GM23338 (cell line): Measurements from ENCODE around the gene XXYLT1. TPM values are rescaled to one million over a fixed set of nuclear protein-coding genes. Genes with fewer than 3 reads are reported as not detected.

Experiments
- ATAC-seq: fragments of 200-7000 bp; cut with Tn5 transposase; 3 replicates; pipeline ENCODE4 v1.9.1; 2020
- DNase-seq: peaks from one replicate; pipeline ENCODE4 v3.0.0-alpha.2; 2015; ENCODE audit warnings: low spot score
- H2AFZ ChIP-seq: fragments of 200-600 bp; sonication (generic); 2 replicates; pipeline ENCODE4 v1.8.0; 2016; ENCODE audit warnings: antibody characterized with exemption, mild to moderate bottlenecking, moderate library complexity
- H3F3A ChIP-seq: fragments of 200-600 bp; sonication (generic); replicated peaks from 2 replicates; pipeline ENCODE4 v1.8.0; 2017; ENCODE audit warnings: antibody characterized with exemption, mixed run types, low read depth
- H3K27ac ChIP-seq: fragments of 200-600 bp; sonication (generic); 2 replicates; pipeline ENCODE4 v1.6.1; 2016; ENCODE audit warnings: low read depth
- H3K27me3 ChIP-seq: fragments of 200-600 bp; sonication (generic); 2 replicates; pipeline ENCODE4 v1.8.0; 2016; ENCODE audit warnings: mild to moderate bottlenecking, mixed run types, moderate library complexity; ENCODE audit not compliant: insufficient read depth
- H3K36me3 ChIP-seq: fragments of 200-600 bp; sonication (generic); 2 replicates; pipeline ENCODE4 v1.8.0; 2016; ENCODE audit warnings: mild to moderate bottlenecking; ENCODE audit not compliant: insufficient read depth
- H3K4me1 ChIP-seq: fragments of 200-600 bp; sonication (generic); 2 replicates; pipeline ENCODE4 v1.8.0; 2016; ENCODE audit warnings: mild to moderate bottlenecking, moderate library complexity; ENCODE audit not compliant: insufficient read depth
- H3K4me2 ChIP-seq: fragments of 200-600 bp; sonication (generic); 2 replicates; pipeline ENCODE4 v1.7.1; 2017; ENCODE audit warnings: mixed run types
- H3K4me3 ChIP-seq: fragments of 200-600 bp; sonication (generic); 2 replicates; pipeline ENCODE4 v1.6.1; 2016; ENCODE audit warnings: mixed run types
- H3K79me2 ChIP-seq: fragments of 200-600 bp; sonication (generic); replicated peaks from 2 replicates; pipeline ENCODE4 v1.8.0; 2017; ENCODE audit warnings: mild to moderate bottlenecking; ENCODE audit not compliant: insufficient read depth
- H3K9me2 ChIP-seq: fragments of 200-600 bp; sonication (generic); 2 replicates; pipeline ENCODE4 v1.8.0; 2017; ENCODE audit not compliant: insufficient read depth
- H4K20me1 ChIP-seq: fragments of 200-600 bp; sonication (generic); replicated peaks from 2 replicates; pipeline ENCODE4 v1.8.0; 2017; ENCODE audit warnings: mild to moderate bottlenecking; ENCODE audit not compliant: insufficient read depth
- H3K27ac Mint-ChIP-seq: 2 replicates; pipeline ENCODE4 v1.8.0; 2020; ENCODE audit warnings: inconsistent platforms, mild to moderate bottlenecking, moderate library complexity, mixed read lengths
- H3K27me3 Mint-ChIP-seq: 3 replicates; pipeline ENCODE4 v1.8.0; 2022; ENCODE audit warnings: low read depth, mild to moderate bottlenecking, moderate library complexity, mixed read lengths, inconsistent platforms; ENCODE audit not compliant: insufficient read depth, poor library complexity
- H3K36me3 Mint-ChIP-seq: 3 replicates; pipeline ENCODE4 v1.8.0; 2021; ENCODE audit warnings: low read depth, mild to moderate bottlenecking, inconsistent platforms, moderate library complexity, mixed read lengths
- H3K4me1 Mint-ChIP-seq: 3 replicates; pipeline ENCODE4 v1.8.0; 2020; ENCODE audit warnings: mild to moderate bottlenecking, inconsistent platforms, mixed read lengths
- H3K4me3 Mint-ChIP-seq: 3 replicates; pipeline ENCODE4 v1.8.0; 2021; ENCODE audit warnings: moderate library complexity, mild to moderate bottlenecking, inconsistent platforms, mixed read lengths
- H3K9me3 Mint-ChIP-seq: 3 replicates; pipeline ENCODE4 v1.8.0; 2020; ENCODE audit warnings: moderate library complexity, mild to moderate bottlenecking, inconsistent platforms, mixed read lengths
- CREB1 ChIP-seq: fragments of 250-450 bp; sonication (Bioruptor Pico); IDR thresholded peaks from 2 replicates; pipeline ENCODE4 v1.5.0; 2020; ENCODE audit warnings: low read depth, mild to moderate bottlenecking, moderate library complexity
- EZH2 ChIP-seq: fragments of 200-600 bp; sonication (generic); IDR thresholded peaks from one replicate; pipeline ENCODE4 v1.8.0; 2017; ENCODE audit warnings: antibody characterized with exemption, mild to moderate bottlenecking, low read depth; ENCODE audit not compliant: unreplicated experiment
- EZH2phosphoT487 ChIP-seq: fragments of 200-600 bp; sonication (generic); IDR thresholded peaks from one replicate; pipeline ENCODE4 v1.8.1; 2018; ENCODE audit warnings: antibody characterized with exemption; ENCODE audit not compliant: unreplicated experiment
- JUNB ChIP-seq: IDR thresholded peaks from one replicate; pipeline ENCODE4 v1.6.1; 2016; ENCODE audit warnings: antibody characterized with exemption; ENCODE audit not compliant: unreplicated experiment
- NANOG ChIP-seq: IDR thresholded peaks from 2 replicates; pipeline ENCODE4 v1.6.1; 2016; ENCODE audit warnings: antibody characterized with exemption, borderline replicate concordance
- POLR2AphosphoS5 ChIP-seq: IDR thresholded peaks from 2 replicates; pipeline ENCODE4 v1.6.1; 2016; ENCODE audit warnings: antibody characterized with exemption, low read depth
- STAT1 ChIP-seq: IDR thresholded peaks from one replicate; pipeline ENCODE4 v1.6.1; 2016; ENCODE audit warnings: antibody characterized with exemption; ENCODE audit not compliant: unreplicated experiment
- ZNF114 ChIP-seq: fragments of 250-450 bp; sonication (Bioruptor Pico); IDR thresholded peaks from 2 replicates; pipeline ENCODE4 v1.5.0; 2020; ENCODE audit warnings: mild to moderate bottlenecking, moderate library complexity
- ZNF331 ChIP-seq: fragments of 250-450 bp; sonication (Bioruptor Pico); IDR thresholded peaks from 2 replicates; pipeline ENCODE4 v1.5.0; 2020; ENCODE audit warnings: low read depth, mild to moderate bottlenecking, moderate library complexity
- polyA plus RNA-seq: library from polyadenylated mRNA; unstranded; fragments of >200 nt; fragmentation: Nextera tagmentation; extraction: Ambion mirVana; gene quantifications from 2 replicates; pipeline ENCODE4 v1.2.1, GENCODE V29; 2016
- total RNA-seq: library from RNA; depleted of rRNA; stranded (reverse); fragments of >200 nt; shearing (Covaris generic); gene quantifications from 2 replicates; pipeline ENCODE4 v1.2.3, GENCODE V29; 2014
- TF ChIP-seq, protein P1 (sequence below): IDR thresholded peaks from 2 replicates; pipeline ENCODE4 v1.6.1; 2016; ENCODE audit warnings: antibody characterized with exemption
- TF ChIP-seq, protein P2 (sequence below): fragments of 250-450 bp; sonication (Bioruptor Pico); IDR thresholded peaks from 2 replicates; pipeline ENCODE4 v1.5.0; 2020; ENCODE audit warnings: mild to moderate bottlenecking, moderate library complexity
- TF ChIP-seq, protein P3 (sequence below), 2 experiments: fragments of 200-600 bp in 1 of 2; sonication (generic) in 1 of 2; conservative IDR thresholded peaks; 2 replicates each; pipeline versions ENCODE4 v1.5.1 to v1.6.1; 2016 to 2017; ENCODE audit warnings: antibody characterized with exemption in 2 of 2, low read depth in 2 of 2, mild to moderate bottlenecking in 2 of 2, moderate library complexity in 1 of 2
- TF ChIP-seq, protein P4 (sequence below): IDR thresholded peaks from one replicate; pipeline ENCODE4 v1.6.1; 2018; ENCODE audit warnings: antibody characterized with exemption; ENCODE audit not compliant: unreplicated experiment

Gene XXYLT1
- total and polyA plus RNA-seq, 2 experiments from 2014 or later, result 13.5 to 34.8 TPM

DNA sequence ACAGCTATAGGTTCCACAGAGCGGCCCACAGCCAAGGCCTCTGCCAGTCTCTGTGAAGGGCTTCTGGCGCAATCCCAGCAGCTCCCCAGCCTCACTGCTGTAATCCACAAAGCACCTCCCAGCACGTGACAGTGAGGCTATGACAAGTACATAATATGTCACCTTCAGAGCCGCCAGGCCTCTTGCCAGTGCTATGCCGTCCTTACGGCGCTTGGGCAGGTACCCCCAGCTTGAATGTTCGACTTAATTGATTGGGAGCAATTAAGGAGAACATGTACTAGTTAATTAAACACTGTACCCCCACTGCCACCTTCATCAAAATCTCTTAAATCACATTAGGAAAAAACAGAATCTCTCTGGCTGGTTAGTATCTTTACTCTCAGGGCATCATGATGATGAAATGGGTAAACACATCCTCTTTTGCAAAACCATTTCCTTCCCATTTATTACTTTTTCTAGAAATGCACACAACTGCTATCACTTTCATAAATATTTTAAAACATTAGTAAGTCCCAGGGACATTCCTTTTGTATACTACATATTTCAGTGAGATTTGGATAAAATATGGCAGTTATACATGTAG is 169.9 kb downstream of the XXYLT1 start:
- Histone ChIP-seq H3K27ac (no peak overlapping the region), H2AFZ (no peak overlapping the region), H3K9me2 (no peaks in the 10 kb centered on the region), H4K20me1 (peaks cover 5% of the 10 kb centered on the region), H3F3A (no peaks in the 10 kb centered on the region), H3K27me3 (no peaks in the 10 kb centered on the region), H3K4me3 (no peak overlapping the region), H3K36me3 (no peaks in the 10 kb centered on the region), H3K4me1 (peaks cover 6% of the 10 kb centered on the region; the same call in 1 of the 2 replicates), H3K4me2 (no peak overlapping the region), H3K79me2 (peaks cover 4% of the 10 kb centered on the region; the same call in 1 of the 2 replicates)
- Mint-ChIP-seq H3K36me3 (peaks cover 5% of the 10 kb centered on the region; the same call in 2 of the 3 replicates), H3K4me1 (peaks cover 26% of the 10 kb centered on the region), H3K27me3 (peaks cover 11% of the 10 kb centered on the region), H3K9me3 (no peaks in the 10 kb centered on the region), H3K27ac (peak overlapping the region; percentile 0; the same call in 1 of the 2 replicates), H3K4me3 (no peak overlapping the region)
- ATAC-seq (no peak), DNase-seq (no peak)
- TF ChIP-seq CREB1 (CRISPR knock-in tag) (no peak), ZNF114 (CRISPR knock-in tag) (no peak), ZNF331 (CRISPR knock-in tag) (no peak), STAT1 (no peak), EZH2phosphoT487 (no peak), JUNB (no peak), NANOG (no peak), POLR2AphosphoS5 (no peak), EZH2 (no peak)
- TF ChIP-seq, protein P1, sequence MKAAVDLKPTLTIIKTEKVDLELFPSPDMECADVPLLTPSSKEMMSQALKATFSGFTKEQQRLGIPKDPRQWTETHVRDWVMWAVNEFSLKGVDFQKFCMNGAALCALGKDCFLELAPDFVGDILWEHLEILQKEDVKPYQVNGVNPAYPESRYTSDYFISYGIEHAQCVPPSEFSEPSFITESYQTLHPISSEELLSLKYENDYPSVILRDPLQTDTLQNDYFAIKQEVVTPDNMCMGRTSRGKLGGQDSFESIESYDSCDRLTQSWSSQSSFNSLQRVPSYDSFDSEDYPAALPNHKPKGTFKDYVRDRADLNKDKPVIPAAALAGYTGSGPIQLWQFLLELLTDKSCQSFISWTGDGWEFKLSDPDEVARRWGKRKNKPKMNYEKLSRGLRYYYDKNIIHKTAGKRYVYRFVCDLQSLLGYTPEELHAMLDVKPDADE, result no peak
- TF ChIP-seq, protein P2, sequence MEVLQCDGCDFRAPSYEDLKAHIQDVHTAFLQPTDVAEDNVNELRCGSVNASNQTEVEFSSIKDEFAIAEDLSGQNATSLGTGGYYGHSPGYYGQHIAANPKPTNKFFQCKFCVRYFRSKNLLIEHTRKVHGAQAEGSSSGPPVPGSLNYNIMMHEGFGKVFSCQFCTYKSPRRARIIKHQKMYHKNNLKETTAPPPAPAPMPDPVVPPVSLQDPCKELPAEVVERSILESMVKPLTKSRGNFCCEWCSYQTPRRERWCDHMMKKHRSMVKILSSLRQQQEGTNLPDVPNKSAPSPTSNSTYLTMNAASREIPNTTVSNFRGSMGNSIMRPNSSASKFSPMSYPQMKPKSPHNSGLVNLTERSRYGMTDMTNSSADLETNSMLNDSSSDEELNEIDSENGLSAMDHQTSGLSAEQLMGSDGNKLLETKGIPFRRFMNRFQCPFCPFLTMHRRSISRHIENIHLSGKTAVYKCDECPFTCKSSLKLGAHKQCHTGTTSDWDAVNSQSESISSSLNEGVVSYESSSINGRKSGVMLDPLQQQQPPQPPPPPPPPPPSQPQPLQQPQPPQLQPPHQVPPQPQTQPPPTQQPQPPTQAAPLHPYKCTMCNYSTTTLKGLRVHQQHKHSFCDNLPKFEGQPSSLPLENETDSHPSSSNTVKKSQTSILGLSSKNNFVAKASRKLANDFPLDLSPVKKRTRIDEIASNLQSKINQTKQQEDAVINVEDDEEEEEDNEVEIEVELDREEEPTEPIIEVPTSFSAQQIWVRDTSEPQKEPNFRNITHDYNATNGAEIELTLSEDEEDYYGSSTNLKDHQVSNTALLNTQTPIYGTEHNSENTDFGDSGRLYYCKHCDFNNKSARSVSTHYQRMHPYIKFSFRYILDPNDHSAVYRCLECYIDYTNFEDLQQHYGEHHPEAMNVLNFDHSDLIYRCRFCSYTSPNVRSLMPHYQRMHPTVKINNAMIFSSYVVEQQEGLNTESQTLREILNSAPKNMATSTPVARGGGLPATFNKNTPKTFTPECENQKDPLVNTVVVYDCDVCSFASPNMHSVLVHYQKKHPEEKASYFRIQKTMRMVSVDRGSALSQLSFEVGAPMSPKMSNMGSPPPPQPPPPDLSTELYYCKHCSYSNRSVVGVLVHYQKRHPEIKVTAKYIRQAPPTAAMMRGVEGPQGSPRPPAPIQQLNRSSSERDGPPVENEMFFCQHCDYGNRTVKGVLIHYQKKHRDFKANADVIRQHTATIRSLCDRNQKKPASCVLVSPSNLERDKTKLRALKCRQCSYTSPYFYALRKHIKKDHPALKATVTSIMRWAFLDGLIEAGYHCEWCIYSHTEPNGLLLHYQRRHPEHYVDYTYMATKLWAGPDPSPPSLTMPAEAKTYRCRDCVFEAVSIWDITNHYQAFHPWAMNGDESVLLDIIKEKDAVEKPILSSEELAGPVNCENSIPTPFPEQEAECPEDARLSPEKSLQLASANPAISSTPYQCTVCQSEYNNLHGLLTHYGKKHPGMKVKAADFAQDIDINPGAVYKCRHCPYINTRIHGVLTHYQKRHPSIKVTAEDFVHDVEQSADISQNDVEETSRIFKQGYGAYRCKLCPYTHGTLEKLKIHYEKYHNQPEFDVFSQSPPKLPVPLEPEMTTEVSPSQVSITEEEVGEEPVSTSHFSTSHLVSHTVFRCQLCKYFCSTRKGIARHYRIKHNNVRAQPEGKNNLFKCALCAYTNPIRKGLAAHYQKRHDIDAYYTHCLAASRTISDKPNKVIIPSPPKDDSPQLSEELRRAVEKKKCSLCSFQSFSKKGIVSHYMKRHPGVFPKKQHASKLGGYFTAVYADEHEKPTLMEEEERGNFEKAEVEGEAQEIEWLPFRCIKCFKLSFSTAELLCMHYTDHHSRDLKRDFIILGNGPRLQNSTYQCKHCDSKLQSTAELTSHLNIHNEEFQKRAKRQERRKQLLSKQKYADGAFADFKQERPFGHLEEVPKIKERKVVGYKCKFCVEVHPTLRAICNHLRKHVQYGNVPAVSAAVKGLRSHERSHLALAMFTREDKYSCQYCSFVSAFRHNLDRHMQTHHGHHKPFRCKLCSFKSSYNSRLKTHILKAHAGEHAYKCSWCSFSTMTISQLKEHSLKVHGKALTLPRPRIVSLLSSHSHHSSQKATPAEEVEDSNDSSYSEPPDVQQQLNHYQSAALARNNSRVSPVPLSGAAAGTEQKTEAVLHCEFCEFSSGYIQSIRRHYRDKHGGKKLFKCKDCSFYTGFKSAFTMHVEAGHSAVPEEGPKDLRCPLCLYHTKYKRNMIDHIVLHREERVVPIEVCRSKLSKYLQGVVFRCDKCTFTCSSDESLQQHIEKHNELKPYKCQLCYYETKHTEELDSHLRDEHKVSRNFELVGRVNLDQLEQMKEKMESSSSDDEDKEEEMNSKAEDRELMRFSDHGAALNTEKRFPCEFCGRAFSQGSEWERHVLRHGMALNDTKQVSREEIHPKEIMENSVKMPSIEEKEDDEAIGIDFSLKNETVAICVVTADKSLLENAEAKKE, result no peak
- TF ChIP-seq, protein P3, sequence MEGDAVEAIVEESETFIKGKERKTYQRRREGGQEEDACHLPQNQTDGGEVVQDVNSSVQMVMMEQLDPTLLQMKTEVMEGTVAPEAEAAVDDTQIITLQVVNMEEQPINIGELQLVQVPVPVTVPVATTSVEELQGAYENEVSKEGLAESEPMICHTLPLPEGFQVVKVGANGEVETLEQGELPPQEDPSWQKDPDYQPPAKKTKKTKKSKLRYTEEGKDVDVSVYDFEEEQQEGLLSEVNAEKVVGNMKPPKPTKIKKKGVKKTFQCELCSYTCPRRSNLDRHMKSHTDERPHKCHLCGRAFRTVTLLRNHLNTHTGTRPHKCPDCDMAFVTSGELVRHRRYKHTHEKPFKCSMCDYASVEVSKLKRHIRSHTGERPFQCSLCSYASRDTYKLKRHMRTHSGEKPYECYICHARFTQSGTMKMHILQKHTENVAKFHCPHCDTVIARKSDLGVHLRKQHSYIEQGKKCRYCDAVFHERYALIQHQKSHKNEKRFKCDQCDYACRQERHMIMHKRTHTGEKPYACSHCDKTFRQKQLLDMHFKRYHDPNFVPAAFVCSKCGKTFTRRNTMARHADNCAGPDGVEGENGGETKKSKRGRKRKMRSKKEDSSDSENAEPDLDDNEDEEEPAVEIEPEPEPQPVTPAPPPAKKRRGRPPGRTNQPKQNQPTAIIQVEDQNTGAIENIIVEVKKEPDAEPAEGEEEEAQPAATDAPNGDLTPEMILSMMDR (conservative IDR thresholded peaks at IDR 0.05; ENCODE audit: low read depth in 2 of 2), result no peak
- TF ChIP-seq, protein P4, sequence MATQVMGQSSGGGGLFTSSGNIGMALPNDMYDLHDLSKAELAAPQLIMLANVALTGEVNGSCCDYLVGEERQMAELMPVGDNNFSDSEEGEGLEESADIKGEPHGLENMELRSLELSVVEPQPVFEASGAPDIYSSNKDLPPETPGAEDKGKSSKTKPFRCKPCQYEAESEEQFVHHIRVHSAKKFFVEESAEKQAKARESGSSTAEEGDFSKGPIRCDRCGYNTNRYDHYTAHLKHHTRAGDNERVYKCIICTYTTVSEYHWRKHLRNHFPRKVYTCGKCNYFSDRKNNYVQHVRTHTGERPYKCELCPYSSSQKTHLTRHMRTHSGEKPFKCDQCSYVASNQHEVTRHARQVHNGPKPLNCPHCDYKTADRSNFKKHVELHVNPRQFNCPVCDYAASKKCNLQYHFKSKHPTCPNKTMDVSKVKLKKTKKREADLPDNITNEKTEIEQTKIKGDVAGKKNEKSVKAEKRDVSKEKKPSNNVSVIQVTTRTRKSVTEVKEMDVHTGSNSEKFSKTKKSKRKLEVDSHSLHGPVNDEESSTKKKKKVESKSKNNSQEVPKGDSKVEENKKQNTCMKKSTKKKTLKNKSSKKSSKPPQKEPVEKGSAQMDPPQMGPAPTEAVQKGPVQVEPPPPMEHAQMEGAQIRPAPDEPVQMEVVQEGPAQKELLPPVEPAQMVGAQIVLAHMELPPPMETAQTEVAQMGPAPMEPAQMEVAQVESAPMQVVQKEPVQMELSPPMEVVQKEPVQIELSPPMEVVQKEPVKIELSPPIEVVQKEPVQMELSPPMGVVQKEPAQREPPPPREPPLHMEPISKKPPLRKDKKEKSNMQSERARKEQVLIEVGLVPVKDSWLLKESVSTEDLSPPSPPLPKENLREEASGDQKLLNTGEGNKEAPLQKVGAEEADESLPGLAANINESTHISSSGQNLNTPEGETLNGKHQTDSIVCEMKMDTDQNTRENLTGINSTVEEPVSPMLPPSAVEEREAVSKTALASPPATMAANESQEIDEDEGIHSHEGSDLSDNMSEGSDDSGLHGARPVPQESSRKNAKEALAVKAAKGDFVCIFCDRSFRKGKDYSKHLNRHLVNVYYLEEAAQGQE, result no peak
